Neural cell (in vitro differentiated cells): Measurements from ENCODE around the gene ARHGEF26. TPM values are rescaled to one million over a fixed set of nuclear protein-coding genes. Genes with fewer than 3 reads are reported as not detected.

ENCODE experiments used
- H2AFZ ChIP-seq: fragments of 200-600, 300-800 bp; sonication (generic), shearing (Covaris generic); 2 replicates; pipeline ENCODE4 v1.6.0; 2014; ENCODE audit warnings: low read depth, mild to moderate bottlenecking, antibody characterized with exemption, low read length, moderate library complexity
- H3F3A ChIP-seq: fragments of 200-600 bp; shearing (Covaris generic); 2 replicates; pipeline ENCODE4 v1.6.1; 2016; ENCODE audit warnings: mild to moderate bottlenecking, moderate library complexity, mixed read lengths, antibody characterized with exemption, low read length; ENCODE audit not compliant: insufficient read depth, poor library complexity, severe bottlenecking
- H3K27ac ChIP-seq: fragments of 200-600, 300-800 bp; sonication (generic), shearing (Covaris generic); 2 replicates; pipeline ENCODE4 v1.5.1; 2014; ENCODE audit warnings: mild to moderate bottlenecking, low read length, moderate library complexity
- H3K27me3 ChIP-seq: fragments of 300-800, 200-600 bp; sonication (generic), shearing (Covaris generic); 2 replicates; pipeline ENCODE4 v1.6.0; 2014; ENCODE audit warnings: mild to moderate bottlenecking, low read depth, low read length, moderate library complexity; ENCODE audit not compliant: insufficient read depth
- H3K36me3 ChIP-seq: fragments of 300-800, 200-600 bp; sonication (generic), shearing (Covaris generic); 2 replicates; pipeline ENCODE4 v1.5.1; 2014; ENCODE audit warnings: mild to moderate bottlenecking, antibody characterized with exemption, low read length, moderate library complexity; ENCODE audit not compliant: insufficient read depth
- H3K4me2 ChIP-seq: fragments of 300-800, 200-600 bp; sonication (generic), shearing (Covaris generic); 2 replicates; pipeline ENCODE4 v1.6.0; 2014; ENCODE audit warnings: mild to moderate bottlenecking, low read length
- H3K4me3 ChIP-seq: fragments of 300-800, 200-600 bp; sonication (generic), shearing (Covaris generic); 2 replicates; pipeline ENCODE4 v1.5.1; 2014; ENCODE audit warnings: mild to moderate bottlenecking, low read length, moderate library complexity
- H3K79me2 ChIP-seq: fragments of 200-600 bp; shearing (Covaris generic); replicated peaks from 2 replicates; pipeline ENCODE4 v1.6.0; 2014; ENCODE audit warnings: mild to moderate bottlenecking, low read length, moderate library complexity; ENCODE audit not compliant: insufficient read depth
- H3K9ac ChIP-seq: fragments of 300-800, 200-600 bp; sonication (generic), shearing (Covaris generic); 2 replicates; pipeline ENCODE4 v1.6.1; 2016; ENCODE audit warnings: mild to moderate bottlenecking, low read length, mixed read lengths
- H3K9me2 ChIP-seq: fragments of 200-600 bp; shearing (Covaris generic); 2 replicates; pipeline ENCODE4 v1.6.1; 2016; ENCODE audit warnings: mild to moderate bottlenecking, low read length, mixed read lengths; ENCODE audit not compliant: insufficient read depth
- H3K9me3 ChIP-seq: fragments of 200-600, 300-800 bp; sonication (generic), shearing (Covaris generic); 2 replicates; pipeline ENCODE4 v1.6.1; 2016; ENCODE audit warnings: mild to moderate bottlenecking, mixed run types, low read length, moderate library complexity, mixed read lengths
- H4K20me1 ChIP-seq: fragments of 200-600 bp; shearing (Covaris generic); 2 replicates; pipeline ENCODE4 v1.6.1; 2016; ENCODE audit warnings: mild to moderate bottlenecking, mixed run types; ENCODE audit not compliant: insufficient read depth
- CTCF ChIP-seq: fragments of 450-650 bp; IDR thresholded peaks from 2 replicates; pipeline ENCODE4 v1.5.1; 2014; ENCODE audit warnings: antibody characterized with exemption, mild to moderate bottlenecking, moderate library complexity; ENCODE audit not compliant: poor library complexity, severe bottlenecking
- EP300 ChIP-seq: fragments of 450-650 bp; conservative IDR thresholded peaks from 2 replicates; pipeline ENCODE4 v1.6.1; 2014; ENCODE audit warnings: antibody characterized with exemption, mild to moderate bottlenecking, moderate library complexity; ENCODE audit not compliant: poor library complexity, severe bottlenecking
- EZH2 ChIP-seq: fragments of 200-600, 300-800 bp; shearing (Covaris generic), sonication (generic); IDR thresholded peaks from 2 replicates; pipeline ENCODE4 v1.6.1; 2014; ENCODE audit warnings: antibody characterized with exemption, low read length, borderline replicate concordance, mild to moderate bottlenecking; ENCODE audit not compliant: insufficient read depth, poor library complexity, severe bottlenecking
- MXI1 ChIP-seq: fragments of 450-650 bp; conservative IDR thresholded peaks from 2 replicates; pipeline ENCODE4 v1.6.1; 2014; ENCODE audit warnings: antibody characterized with exemption, mild to moderate bottlenecking; ENCODE audit not compliant: poor library complexity, severe bottlenecking
- POLR2AphosphoS5 ChIP-seq: IDR thresholded peaks from 2 replicates; pipeline ENCODE4 v1.6.1; 2012
- RAD21 ChIP-seq: fragments of 450-650 bp; conservative IDR thresholded peaks from 2 replicates; pipeline ENCODE4 v1.6.1; 2014; ENCODE audit warnings: antibody characterized with exemption, mild to moderate bottlenecking, moderate library complexity
- REST ChIP-seq: IDR thresholded peaks from 2 replicates; pipeline ENCODE4 v1.6.1; 2012; ENCODE audit warnings: borderline replicate concordance
- SMC3 ChIP-seq: fragments of 450-650 bp; conservative IDR thresholded peaks from 2 replicates; pipeline ENCODE4 v1.6.1; 2014; ENCODE audit warnings: antibody characterized with exemption, mild to moderate bottlenecking, moderate library complexity; ENCODE audit not compliant: poor library complexity
- TAF1 ChIP-seq: IDR thresholded peaks from 2 replicates; pipeline ENCODE4 v1.6.1; 2012; ENCODE audit warnings: low read depth
- polyA plus RNA-seq: library from polyadenylated mRNA; depleted of rRNA; stranded (reverse); fragments of >200 nt; gene quantifications from 2 replicates; pipeline ENCODE4 v1.2.3, GENCODE V29; 2014

The ARHGEF26 gene
- polyA plus RNA-seq, 1 donor from 2014 or later: 5.7 TPM

GRCh38 chr3:154164387-154164786 lies 43.2 kb downstream of the ARHGEF26 start (continued):
- TF ChIP-seq CTCF (no peak), RAD21 (no peak), POLR2AphosphoS5 (no peak)

GRCh38 chr3:154168998-154169795 lies 48.0 kb downstream of the ARHGEF26 start:
- H3K9me2 ChIP-seq: no peaks in the 10 kb centered on the region
- no peaks in the 10 kb centered on the region for H3K9me3 ChIP-seq
- no peak overlapping the region for H3K9ac ChIP-seq
- no peak overlapping the region for H2AFZ ChIP-seq
- no peaks in the 10 kb centered on the region for H3K36me3 ChIP-seq
- no peaks in the 10 kb centered on the region for H4K20me1 ChIP-seq
- H3K27me3 ChIP-seq: no peaks in the 10 kb centered on the region
- H3K27ac ChIP-seq: no peak overlapping the region
- no peaks in the 10 kb centered on the region for H3F3A ChIP-seq
- no peaks in the 10 kb centered on the region for H3K79me2 ChIP-seq
- H3K4me2 ChIP-seq: no peak overlapping the region
- TF ChIP-seq SMC3 (no peak), CTCF (no peak), RAD21 (no peak), EP300 (no peak)
- H3K4me3 ChIP-seq: no peak overlapping the region

GRCh38 chr3:154169796-154170110 lies 48.6 kb downstream of the ARHGEF26 start:
- Histone ChIP-seq H3K9me3 (no peaks in the 10 kb centered on the region), H3K36me3 (no peaks in the 10 kb centered on the region), H3K27me3 (no peaks in the 10 kb centered on the region), H4K20me1 (no peaks in the 10 kb centered on the region), H3K4me3 (no peak overlapping the region), H3K9ac (no peak overlapping the region), H3K9me2 (no peaks in the 10 kb centered on the region), H3K79me2 (no peaks in the 10 kb centered on the region), H3K4me2 (no peak overlapping the region), H3F3A (no peaks in the 10 kb centered on the region), H3K27ac (no peak overlapping the region), H2AFZ (no peak overlapping the region)
- TF ChIP-seq REST: no peak
- TF ChIP-seq EZH2: no peak
- no peak for TF ChIP-seq POLR2AphosphoS5
- no peak for TF ChIP-seq EP300
- no peak for TF ChIP-seq CTCF
- no peak for TF ChIP-seq MXI1
- TF ChIP-seq RAD21: no peak
- no peak for TF ChIP-seq TAF1
- no peak for TF ChIP-seq SMC3
